Measurements from ENCODE around the gene GALNT17.

DNA sequence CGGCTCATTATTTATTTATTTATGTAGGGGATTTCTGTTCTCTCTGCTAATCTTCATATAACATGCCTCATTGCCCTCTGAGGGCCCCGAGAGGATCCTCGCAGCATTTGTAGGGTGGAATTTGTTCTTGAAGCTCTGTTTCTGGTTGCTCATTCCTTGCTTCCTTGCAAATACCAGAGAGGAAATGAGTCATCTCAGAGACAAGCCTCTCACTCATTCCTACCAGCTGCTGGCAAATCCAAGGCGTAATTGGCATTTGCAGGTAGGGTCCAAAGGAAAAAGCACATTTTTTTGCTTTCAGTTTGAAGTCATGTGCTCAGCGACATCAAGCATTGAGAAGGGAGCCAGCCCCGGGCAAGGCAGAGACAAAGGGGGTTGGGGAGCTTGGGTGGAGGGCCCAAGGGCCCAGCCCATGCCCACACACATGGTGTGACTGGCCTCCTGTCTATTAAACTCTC, 501.6 kb downstream of the GALNT17 start:
- TF ChIP-seq, protein P1, sequence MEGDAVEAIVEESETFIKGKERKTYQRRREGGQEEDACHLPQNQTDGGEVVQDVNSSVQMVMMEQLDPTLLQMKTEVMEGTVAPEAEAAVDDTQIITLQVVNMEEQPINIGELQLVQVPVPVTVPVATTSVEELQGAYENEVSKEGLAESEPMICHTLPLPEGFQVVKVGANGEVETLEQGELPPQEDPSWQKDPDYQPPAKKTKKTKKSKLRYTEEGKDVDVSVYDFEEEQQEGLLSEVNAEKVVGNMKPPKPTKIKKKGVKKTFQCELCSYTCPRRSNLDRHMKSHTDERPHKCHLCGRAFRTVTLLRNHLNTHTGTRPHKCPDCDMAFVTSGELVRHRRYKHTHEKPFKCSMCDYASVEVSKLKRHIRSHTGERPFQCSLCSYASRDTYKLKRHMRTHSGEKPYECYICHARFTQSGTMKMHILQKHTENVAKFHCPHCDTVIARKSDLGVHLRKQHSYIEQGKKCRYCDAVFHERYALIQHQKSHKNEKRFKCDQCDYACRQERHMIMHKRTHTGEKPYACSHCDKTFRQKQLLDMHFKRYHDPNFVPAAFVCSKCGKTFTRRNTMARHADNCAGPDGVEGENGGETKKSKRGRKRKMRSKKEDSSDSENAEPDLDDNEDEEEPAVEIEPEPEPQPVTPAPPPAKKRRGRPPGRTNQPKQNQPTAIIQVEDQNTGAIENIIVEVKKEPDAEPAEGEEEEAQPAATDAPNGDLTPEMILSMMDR (conservative IDR thresholded peaks at IDR 0.05; ENCODE audit: low read depth, low read length): no peak
- TF ChIP-seq EZH2 (IDR thresholded peaks at IDR 0.05; ENCODE audit: borderline replicate concordance, low read depth, low read length, poor library complexity, severe bottlenecking): no peak

Measured in A673 (cell line).